ENCODE data around the gene TIRAP. TPM values are rescaled to one million over a fixed set of nuclear protein-coding genes. Genes with fewer than 3 reads are reported as not detected.

TIRAP gene
- total and polyA plus RNA-seq, 2 of the 8 experiments (the other 6 are each of a cell fraction or from before 2014, with no cell fraction given): 5.3 TPM

DNA sequence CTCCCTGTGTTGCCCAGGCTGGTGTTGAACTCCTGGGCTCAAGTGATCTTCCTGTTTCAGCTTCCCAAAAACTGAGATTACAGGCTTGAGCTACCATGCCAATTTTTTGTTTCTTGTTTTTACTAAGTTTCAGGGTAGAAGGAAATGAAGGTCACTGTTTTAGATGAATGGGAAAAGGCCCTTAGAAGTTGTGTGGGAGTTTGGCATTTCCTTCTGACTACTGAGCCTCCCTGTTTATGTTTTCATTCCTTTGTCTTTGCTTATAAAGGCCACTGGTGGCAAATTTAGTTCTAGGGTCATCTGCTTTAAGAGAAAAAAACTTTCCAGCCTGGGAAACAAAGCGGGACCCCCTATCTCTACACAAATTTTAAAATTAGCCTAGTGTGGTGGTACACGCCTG lies 36.3 kb upstream of the TIRAP start:
- no peak overlapping the region for H3K4me2 ChIP-seq (ENCODE audit: insufficient read depth in 1 of 2, low read depth in 2 of 2, low read length in 2 of 2)
- POLR2A ChIA-PET (ENCODE audit: partially characterized antibody): interaction anchor here (1.2 to 6.4 kb wide), 3 partner anchors 10 to 17 kb away, joined by 3 to 43 read pairs (median 3); no protein-coding TSS in a partner anchor
- H3K23me2 ChIP-seq (ENCODE audit: low read depth, low read length): no peaks in the 10 kb centered on the region
- DNase-seq (ENCODE audit: low read depth in 1 of 2, low spot score in 2 of 2) (no peak), FAIRE-seq (no peak)
- no peak overlapping the region for H4K91ac ChIP-seq (replicated peaks; ENCODE audit: insufficient read length, low read length)
- no peak overlapping the region for H3K4ac ChIP-seq (replicated peaks; ENCODE audit: insufficient read length, low read depth, low read length)
- H2BK120ac ChIP-seq (replicated peaks; ENCODE audit: low read depth, low read length): no peak overlapping the region
- no peak overlapping the region for H3K56ac ChIP-seq (replicated peaks; ENCODE audit: insufficient read length, low read depth, low read length)
- peaks cover 0 to 37% (median 20%) of the 10 kb centered on the region in 4 experiments; a peak in 6 of 8 replicates for H3K36me3 ChIP-seq (ENCODE audit: control insufficient read depth in 2 of 4, insufficient read depth in 4 of 4, low read length in 3 of 4)
- no peak overlapping the region for H3K9ac ChIP-seq (replicated peaks in 1 of 4; ENCODE audit: extremely low read depth in 1 of 4, low read depth in 3 of 4, low read length in 3 of 4)
- H3K4me3 ChIP-seq (ENCODE audit: extremely low read depth in 1 of 4, insufficient read depth in 2 of 4, low read depth in 3 of 4, low read length in 4 of 4): no peak overlapping the region
- no peaks in the 10 kb centered on the region for H3K27me3 ChIP-seq (replicated peaks in 1 of 4; ENCODE audit: control insufficient read depth in 3 of 4, extremely low read depth in 1 of 4, insufficient read depth in 3 of 4, low read length in 3 of 4)
- H2BK12ac ChIP-seq (ENCODE audit: low read depth, low read length): no peak overlapping the region
- CTCF ChIA-PET (ENCODE audit: partially characterized antibody): no interaction called here
- TF ChIP-seq CBX5 (IDR thresholded peaks at IDR 0.05; ENCODE audit: low read depth, low read length) (no peak), HDAC6 (IDR thresholded peaks at IDR 0.05; ENCODE audit: low read depth, low read length) (no peak)
- no peak overlapping the region for H3K18ac ChIP-seq (ENCODE audit: extremely low read depth, low read length)
- no peak overlapping the region for H4K5ac ChIP-seq (ENCODE audit: insufficient read length, low read depth, low read length)
- no peak overlapping the region for H4K8ac ChIP-seq (ENCODE audit: extremely low read depth, insufficient read depth, low read length)
- H4K20me1 ChIP-seq (replicated peaks in 1 of 2; ENCODE audit: control insufficient read depth in 1 of 2, insufficient read depth in 2 of 2, low read length in 2 of 2): peaks cover 0 to 4% of the 10 kb centered on the region in 2 experiments
- no peak overlapping the region for H2BK20ac ChIP-seq (ENCODE audit: low read length)
- H3K27ac ChIP-seq (ENCODE audit: low read depth, low read length): no peak overlapping the region
- H2BK15ac ChIP-seq (ENCODE audit: low read length): no peak overlapping the region
- H2BK5ac ChIP-seq (ENCODE audit: low read depth, low read length): no peak overlapping the region
- H2AK5ac ChIP-seq (ENCODE audit: low read depth, low read length): no peak overlapping the region
- H3K23ac ChIP-seq (ENCODE audit: insufficient read length): no peak overlapping the region
- no peaks in the 10 kb centered on the region; the same call in 1 of the 2 replicates for H3K79me1 ChIP-seq (ENCODE audit: low read depth, low read length)
- no peaks in the 10 kb centered on the region for H3K9me3 ChIP-seq (ENCODE audit: insufficient read depth in 2 of 2, low read depth in 1 of 2, low read length in 1 of 2)
- H3K4me1 ChIP-seq (replicated peaks in 1 of 4; ENCODE audit: control insufficient read depth in 3 of 4, insufficient read depth in 4 of 4, low read length in 3 of 4): no peaks in the 10 kb centered on the region
- 86% methylated on average over 2 of the region's 2 CpGs; no CpG with 5 or more reads in 1 of the 2 experiments for WGBS, 2 experiments (ENCODE audit: extremely low coverage in 1 of 2, insufficient coverage in 1 of 2, insufficient read length in 1 of 2, insufficient replicate concordance in 2 of 2, low coverage in 1 of 2, low lambda C conversion rate in 2 of 2, missing lambda C conversion rate in 1 of 2)
- H3K79me2 ChIP-seq (ENCODE audit: control insufficient read depth in 1 of 2, insufficient read depth in 2 of 2, low read length in 2 of 2): no peaks in the 10 kb centered on the region
- H2AFZ ChIP-seq (ENCODE audit: low read length): no peak overlapping the region
- H3K14ac ChIP-seq (ENCODE audit: insufficient read length): no peak overlapping the region

Measured in H1 (cell line).